Breast epithelium (tissue), 3 donors: ENCODE results near the gene PDLIM4.

ENCODE experiments used
- CTCF ChIP-seq, 3 donors: fragments of 450-650 bp; IDR thresholded peaks; one replicate each; pipeline ENCODE4 v1.5.1; 2016 to 2017; ENCODE audit warnings: antibody characterized with exemption in 3 of 3, mild to moderate bottlenecking in 3 of 3, moderate library complexity in 3 of 3
- POLR2A ChIP-seq: fragments of 450-650 bp; IDR thresholded peaks from one replicate; pipeline ENCODE4 v1.6.1; 2016; ENCODE audit warnings: antibody characterized with exemption, mild to moderate bottlenecking, moderate library complexity
- POLR2AphosphoS5 ChIP-seq, 3 donors: sonication (generic); formaldehyde crosslinking; IDR thresholded peaks; one replicate each; pipeline ENCODE4 v1.6.1; 2017; ENCODE audit warnings: antibody characterized with exemption in 3 of 3

- no peak for TF ChIP-seq POLR2A
- no peak for TF ChIP-seq CTCF (IDR thresholded peaks at IDR 0.05)
- no peak for TF ChIP-seq POLR2AphosphoS5 (IDR thresholded peaks at IDR 0.05)
These were observed 14.0 kb upstream of the PDLIM4 start for GRCh38 chr5:132243366-132243977.
